HG03378 (cell line): ENCODE measurements around the gene C11orf21.

Source experiments
- ATAC-seq: cut with Tn5 transposase; IDR thresholded peaks from one replicate; pipeline ENCODE4 v1.9.1; 2021; ENCODE audit warnings: mild to moderate bottlenecking, moderate library complexity; ENCODE audit not compliant: unreplicated experiment

Gene C11orf21

DNA sequence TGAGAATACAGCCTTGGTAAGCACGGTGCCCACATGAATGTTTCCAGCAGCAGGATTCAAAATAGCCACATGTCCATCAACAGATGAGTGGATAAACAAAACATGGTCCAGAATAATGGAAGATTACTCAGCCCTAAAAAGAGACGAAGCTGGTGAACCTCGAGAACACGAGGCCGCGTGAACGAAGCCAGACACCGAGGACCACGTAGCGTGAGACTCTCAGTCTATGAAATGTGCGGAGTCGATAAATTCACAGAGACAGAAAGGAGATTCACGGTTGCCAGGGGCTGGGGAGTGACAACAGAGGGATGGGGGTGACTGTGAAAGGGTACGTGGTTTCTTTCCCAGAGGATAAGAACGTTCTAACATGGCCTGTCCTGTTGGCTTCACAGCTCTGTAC is 28.4 kb downstream of the C11orf21 start:
- ATAC-seq: no peak

DNA sequence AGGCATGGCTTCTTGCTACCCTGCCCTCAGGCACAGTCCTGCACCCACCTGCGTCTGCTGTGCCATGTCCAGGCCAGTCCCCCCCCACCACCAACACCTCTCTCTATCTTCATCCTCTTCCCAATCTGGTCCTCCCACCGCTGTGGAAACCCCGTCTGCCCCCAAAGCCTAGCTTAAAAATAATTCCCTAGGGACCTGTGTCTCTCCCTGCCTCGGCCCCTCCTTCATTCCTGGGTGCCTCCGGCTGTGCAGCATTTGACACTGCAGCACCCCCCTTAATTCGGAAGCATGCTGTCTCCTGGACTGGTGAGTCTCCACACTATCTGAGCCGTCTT is 28.8 kb downstream of the C11orf21 start:
- ATAC-seq: no peak

DNA sequence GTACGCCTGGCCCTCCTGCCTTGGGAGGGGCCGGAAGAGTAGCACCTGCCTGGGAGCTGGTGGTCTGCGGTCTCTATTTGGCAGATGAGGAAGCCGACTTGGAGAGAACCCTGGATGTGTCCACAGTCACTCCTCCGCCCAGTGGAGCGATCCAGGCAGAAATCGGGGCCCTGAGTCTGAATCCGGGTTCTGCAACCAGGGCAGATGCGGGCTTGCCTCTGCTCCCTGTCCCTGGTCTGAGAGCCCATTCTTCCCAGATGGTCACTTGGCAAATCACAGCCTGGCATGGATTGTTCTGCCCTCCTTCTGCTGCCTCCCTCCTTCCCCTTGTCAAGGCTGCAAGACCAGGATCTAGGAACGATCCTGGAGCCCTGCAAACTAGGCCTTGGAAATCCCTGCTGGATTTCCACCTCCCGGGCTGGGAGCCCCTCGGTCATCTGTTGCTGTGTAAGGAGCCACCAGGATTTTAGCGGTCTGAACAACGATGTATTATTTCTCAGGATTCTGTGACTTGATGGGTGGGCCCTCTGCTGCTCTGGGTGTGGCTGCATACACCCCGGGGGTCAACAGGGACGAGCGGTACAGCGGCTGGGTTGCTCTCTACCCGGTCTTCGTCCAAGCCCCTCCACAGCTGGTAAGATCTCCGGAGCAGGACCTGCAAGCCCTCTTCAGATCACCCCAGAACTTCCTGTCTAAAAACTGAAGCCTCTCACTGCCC is 29.3 kb downstream of the C11orf21 start:
- ATAC-seq: no peak

DNA sequence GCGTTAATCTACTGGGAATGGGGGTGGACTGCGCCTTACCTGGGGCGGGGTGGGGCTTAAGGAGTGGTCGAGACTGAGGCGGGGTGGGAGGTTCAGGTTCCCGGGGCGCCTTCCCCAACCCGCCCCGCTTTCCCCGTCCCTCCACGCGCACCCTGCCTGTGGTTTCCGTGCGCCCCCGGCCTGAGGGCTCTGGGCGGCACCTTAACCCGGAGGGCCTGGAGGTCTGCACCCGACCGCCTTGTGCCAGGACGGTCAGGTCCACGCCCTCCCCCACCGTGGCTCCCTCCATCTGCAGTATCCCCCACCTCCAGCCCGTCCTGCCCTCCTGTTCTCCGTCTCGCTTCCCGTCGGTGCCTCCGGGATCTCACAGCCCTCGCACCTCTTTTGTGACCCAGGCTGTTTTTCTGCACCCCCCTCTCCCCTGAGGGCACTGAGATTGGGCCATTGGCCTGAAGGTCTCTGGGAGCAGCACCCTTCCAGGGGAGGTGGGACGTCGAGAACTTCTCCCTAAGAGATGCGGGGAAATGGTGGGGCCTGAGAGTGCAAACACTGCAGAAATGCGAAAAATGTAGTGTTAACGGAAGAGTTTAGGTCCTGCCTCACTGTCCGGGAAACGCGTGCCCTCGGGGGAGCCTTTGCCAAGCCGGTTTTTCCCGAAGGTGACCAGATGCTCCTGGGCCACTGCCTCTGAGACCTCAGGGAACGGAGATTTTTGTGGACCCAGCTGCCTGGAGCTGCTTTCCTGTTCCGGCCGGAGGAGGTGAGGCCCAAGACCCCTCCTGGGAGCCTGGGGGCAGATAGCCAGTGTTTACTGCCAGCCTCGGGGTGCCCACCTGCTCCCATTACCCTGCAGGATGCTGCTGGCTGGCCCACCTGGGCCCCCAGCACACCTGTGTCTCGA is 30.1 kb downstream of the C11orf21 start:
- ATAC-seq: no peak

GRCh38 chr11:2271077-2271326 is 30.7 kb downstream of the C11orf21 start:
- ATAC-seq: no peak

GRCh38 chr11:2270322-2271076 is 31.2 kb downstream of the C11orf21 start, which contains the start of gene ASCL2:
Gene ASCL2, minus strand, starts transcription at chr11:2270588. Its CDS starts 256 bp downstream, at chr11:2270332.
- ATAC-seq: no peak

GRCh38 chr11:2269601-2270321 is 32.0 kb downstream of the C11orf21 start:
- no peak for ATAC-seq

DNA sequence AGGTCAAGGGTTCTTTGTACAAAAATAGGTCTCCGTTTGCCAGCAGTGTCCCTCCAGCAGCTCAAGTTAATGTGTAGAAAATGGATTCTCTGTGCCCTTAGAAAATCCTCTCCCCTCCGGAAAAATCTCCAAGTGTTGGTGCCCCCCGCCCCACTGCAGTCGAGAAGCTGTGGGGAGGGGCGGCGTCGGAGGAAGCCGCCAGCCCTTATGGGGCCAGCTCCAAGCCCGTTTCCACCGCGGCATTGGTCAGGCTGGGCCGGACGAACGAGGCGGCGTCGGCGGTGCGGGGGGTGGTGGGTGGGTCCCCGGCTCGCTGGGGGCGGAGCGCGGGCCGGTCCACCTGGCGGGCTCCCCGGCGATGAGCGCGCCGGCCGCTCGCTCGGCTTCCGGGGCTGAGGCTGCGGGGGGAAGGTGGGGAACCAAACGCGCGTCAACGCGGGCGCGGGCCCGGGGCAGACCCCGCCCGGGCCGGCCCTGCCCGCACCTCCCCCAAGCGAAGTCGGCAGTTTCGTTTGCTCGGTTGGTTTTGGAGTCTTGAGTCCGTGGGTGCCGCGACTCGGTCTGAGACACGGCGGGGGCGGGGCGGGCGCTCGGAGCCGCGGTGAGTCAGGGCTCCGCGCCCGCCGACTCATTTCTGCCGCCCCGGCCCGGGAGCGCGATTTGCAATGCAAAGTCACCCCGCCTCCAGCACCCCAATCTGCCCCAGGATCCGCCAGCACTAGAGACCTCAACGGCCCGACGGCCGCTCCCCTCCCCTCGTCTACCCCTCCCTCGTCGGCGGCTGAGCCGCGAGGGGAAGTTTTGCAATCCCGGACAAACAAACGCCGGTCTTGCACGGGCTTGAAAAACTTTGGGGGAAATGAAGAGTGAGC is 32.8 kb downstream of the C11orf21 start:
- ATAC-seq: no peak

DNA sequence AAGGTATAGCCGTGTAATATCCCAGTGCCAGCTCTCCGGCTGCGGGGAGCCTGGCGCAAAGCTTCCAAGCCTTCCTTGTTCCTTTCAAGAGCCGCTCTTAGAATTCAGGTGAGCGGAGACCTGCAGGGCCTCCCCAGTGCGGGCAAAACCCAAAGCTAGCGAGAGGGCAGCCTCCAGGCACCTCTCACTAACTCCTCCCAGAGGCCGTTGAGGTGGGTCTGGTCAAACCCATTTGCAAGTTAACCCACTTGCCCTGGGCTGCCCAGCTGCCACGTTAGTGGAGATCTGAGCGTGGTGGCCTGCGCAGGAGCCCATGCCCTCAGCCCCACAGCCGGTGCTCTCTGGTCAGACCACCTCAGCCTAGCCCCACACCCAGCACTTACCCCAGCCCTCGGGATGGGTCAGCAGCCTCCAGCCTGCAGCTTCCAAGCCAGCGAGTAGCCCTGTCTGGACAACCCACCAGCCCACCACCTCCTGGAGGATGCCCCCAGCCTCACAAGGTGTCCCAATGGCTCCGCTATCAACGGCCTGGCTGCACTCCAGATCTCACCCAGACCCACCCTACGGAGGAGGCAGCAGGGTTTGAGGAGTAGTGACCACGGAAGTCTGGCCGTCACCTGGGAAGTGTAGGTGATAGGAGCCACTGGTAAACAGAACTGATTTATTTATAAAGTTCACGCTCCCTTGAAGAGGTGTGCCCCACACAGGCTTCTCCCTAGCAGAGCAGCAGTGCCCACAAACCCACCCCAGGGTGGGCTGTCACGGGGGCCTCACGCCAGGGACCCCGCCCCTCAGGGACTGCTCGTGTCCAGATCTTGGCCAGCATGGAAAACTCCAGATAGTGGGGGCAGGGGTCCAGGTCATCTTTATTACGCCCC is 33.6 kb downstream of the C11orf21 start:
- no peak for ATAC-seq

DNA sequence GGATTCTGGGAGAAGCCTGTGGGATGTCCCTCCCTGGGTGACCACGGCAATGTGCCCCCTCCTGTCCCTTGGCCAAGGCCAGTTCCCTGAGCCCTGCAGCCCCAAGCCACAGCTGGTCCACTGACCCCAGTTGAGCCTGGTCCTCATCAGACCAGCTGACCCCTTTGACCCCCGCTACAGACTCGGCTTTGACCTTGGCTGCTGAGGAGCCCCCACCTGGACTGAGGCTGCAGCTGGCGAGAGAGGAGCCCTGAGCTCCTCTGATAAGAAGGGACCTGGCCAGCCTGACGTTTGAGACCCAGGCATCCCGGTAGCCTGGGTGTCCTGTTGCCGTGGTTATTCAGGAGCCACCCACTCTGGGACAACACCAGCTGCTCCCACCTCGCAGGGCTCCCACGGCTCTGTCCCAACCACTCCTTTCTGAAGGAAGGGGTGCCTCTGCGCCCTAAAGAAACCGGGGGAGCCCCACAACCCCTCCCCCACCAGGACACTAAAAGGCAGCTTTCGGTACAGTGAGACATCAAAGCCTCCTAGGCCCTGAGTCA is 34.3 kb downstream of the C11orf21 start:
- no peak for ATAC-seq

GRCh38 chr11:2266586-2267305 is 35.0 kb downstream of the C11orf21 start:
- ATAC-seq: no peak

GRCh38 chr11:2265854-2266585 is 35.7 kb downstream of the C11orf21 start:
- ATAC-seq: no peak

DNA sequence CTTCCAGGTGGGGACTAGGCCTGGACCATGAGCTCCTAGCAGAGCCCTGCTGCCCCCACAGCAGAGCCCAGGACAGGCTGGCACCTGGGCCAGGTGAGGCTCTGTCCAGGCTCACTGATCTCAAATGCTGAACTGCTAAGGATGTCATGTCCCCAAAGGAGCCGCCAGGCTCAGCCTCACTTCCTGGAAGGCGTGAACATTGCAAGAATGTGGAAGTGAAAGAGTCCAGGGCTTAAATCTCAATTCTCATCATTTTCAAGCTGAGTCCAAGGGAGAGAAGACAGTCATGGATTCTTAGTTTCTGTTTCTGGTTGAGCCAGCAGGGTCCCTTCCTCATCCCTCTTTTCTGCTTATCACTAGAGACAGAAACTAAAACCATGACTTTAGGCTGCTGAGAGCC is 36.3 kb downstream of the C11orf21 start:
- ATAC-seq: no peak

- ATAC-seq: no peak
Observed at GRCh38 chr11:2264366-2265053, 37.2 kb downstream of the C11orf21 start.

DNA sequence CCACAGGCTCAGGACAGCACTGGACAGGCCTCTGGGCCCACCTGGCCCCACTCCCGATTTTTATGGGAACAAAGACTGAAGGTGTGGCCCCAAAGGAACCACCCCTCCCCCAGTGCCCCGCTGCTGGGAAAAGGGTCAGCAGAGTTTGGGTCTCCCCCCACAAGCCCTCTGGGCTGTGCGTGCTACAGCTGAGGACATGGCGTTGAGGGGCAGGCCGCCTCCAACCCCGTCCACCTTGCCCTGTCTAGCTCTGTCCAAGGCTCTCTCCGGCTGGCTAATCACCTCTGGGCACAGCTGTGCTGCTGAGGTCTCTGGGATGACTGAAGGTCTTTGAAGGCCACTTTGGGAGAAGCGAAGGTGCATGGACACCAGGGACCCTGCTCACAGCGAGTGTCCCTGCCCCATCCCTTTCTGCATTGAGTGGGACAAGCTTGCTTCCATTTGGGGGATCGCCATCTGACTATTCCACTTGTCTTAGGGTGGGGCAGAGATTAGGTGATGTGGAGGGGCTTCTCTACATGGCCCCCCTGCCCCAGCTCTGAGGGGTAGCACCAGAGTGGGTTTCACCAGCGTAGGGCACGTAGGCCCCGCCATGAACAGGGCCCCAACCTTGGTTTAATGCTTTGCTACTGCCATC is 37.9 kb downstream of the C11orf21 start:
- no peak for ATAC-seq

DNA sequence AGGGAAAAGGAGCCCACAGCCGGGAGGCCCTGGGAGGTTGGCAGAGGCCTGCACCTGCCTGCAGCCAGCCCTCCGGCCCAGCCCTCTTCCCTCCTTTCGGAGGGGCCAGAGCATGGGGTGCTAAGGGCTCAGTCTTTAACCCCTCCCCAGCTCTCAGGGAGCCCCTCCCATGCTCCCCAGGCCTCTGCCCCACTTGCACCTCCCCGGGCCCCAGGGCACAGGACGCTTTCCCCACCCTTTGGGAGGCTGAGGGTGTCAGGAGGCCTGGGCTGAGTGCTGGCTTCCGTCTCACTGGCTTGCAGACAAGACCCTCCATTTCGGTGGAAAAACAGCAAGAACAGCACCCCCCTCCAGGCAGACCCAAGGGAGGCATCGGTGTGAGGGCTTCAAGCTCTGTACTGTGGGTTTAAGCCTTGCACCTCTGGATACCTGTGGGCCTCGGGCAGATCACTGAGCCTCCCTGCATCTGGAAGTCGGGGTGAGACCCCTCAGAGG is 38.6 kb downstream of the C11orf21 start:
- no peak for ATAC-seq
